ENCODE data around the gene MED15.
"Not testable (repeated sequence)": the region's sequence is repeated elsewhere in the genome, so short reads cannot be mapped to it uniquely, and the experiment has no call there.

MED15 gene

GRCh38 chr22:20606041-20606783 lies 98.8 kb downstream of the MED15 start:
- DNase-seq: peak; percentile 41

GRCh38 chr22:20606784-20607128 lies 99.3 kb downstream of the MED15 start:
- DNase-seq: no peak

GRCh38 chr22:20607157-20607907 lies 99.9 kb downstream of the MED15 start:
- no peak for DNase-seq

GRCh38 chr22:20610243-20610686 lies 102.9 kb downstream of the MED15 start:
- no peak for DNase-seq

GRCh38 chr22:20610757-20611156 lies 103.3 kb downstream of the MED15 start:
- DNase-seq: no peak

GRCh38 chr22:20611418-20611817 lies 104.0 kb downstream of the MED15 start:
- no peak for DNase-seq

- no peak for DNase-seq
These were observed 105.9 kb downstream of the MED15 start for GRCh38 chr22:20613301-20613700.

GRCh38 chr22:20615021-20615420 lies 107.6 kb downstream of the MED15 start:
- DNase-seq: no peak

- DNase-seq: no peak
These were observed 108.4 kb downstream of the MED15 start for GRCh38 chr22:20615533-20616450.

GRCh38 chr22:20616451-20617043 lies 109.1 kb downstream of the MED15 start:
- no peak for DNase-seq

GRCh38 chr22:20618488-20618887 lies 111.1 kb downstream of the MED15 start:
- no peak for DNase-seq

GRCh38 chr22:20619045-20619892 lies 111.9 kb downstream of the MED15 start:
- no peak for DNase-seq

GRCh38 chr22:20619893-20620194 lies 112.4 kb downstream of the MED15 start:
- DNase-seq: not testable (repeated sequence)

- DNase-seq: no peak
These were observed 113.8 kb downstream of the MED15 start for GRCh38 chr22:20621162-20621561.

GRCh38 chr22:20622650-20623339 lies 115.4 kb downstream of the MED15 start:
- DNase-seq: no peak

- DNase-seq: no peak
These were observed 116.8 kb downstream of the MED15 start for GRCh38 chr22:20624161-20624616.

- no peak for DNase-seq
These were observed 117.9 kb downstream of the MED15 start for GRCh38 chr22:20625270-20625669.

GRCh38 chr22:20626811-20627210 lies 119.4 kb downstream of the MED15 start:
- DNase-seq: no peak

- no peak for DNase-seq
These were observed 120.0 kb downstream of the MED15 start for GRCh38 chr22:20627432-20627831.

GRCh38 chr22:20628081-20628939 lies 120.9 kb downstream of the MED15 start:
- DNase-seq: no peak
